ENCODE data around the gene SCEL.

GRCh38 chr13:77537289-77537919, 1.9 kb downstream of the SCEL start:
- TF ChIP-seq ZNF274 (IDR thresholded peaks at IDR 0.05; ENCODE audit: low read length) (no peak), ZNF274 (tag by site-specific recombination; IDR thresholded peaks at IDR 0.05; ENCODE audit: borderline replicate concordance) (no peak), CTCF (tag by site-specific recombination; IDR thresholded peaks at IDR 0.05) (no peak)
